TTC549 (cell line): ENCODE results near the gene HS6ST1.
"Not testable (repeated sequence)": the region's sequence is repeated elsewhere in the genome, so short reads cannot be mapped to it uniquely, and the experiment has no call there.

Experiments used
- FAIRE-seq: peaks from 2 replicates; lab custom pipeline; 2012; peaks lifted over from hg19 to GRCh38; lab: Jason Lieb, UNC

The HS6ST1 gene

GRCh38 chr2:128268611-128269010 lies 50.1 kb downstream of the HS6ST1 start:
- not testable (repeated sequence) for FAIRE-seq

DNA sequence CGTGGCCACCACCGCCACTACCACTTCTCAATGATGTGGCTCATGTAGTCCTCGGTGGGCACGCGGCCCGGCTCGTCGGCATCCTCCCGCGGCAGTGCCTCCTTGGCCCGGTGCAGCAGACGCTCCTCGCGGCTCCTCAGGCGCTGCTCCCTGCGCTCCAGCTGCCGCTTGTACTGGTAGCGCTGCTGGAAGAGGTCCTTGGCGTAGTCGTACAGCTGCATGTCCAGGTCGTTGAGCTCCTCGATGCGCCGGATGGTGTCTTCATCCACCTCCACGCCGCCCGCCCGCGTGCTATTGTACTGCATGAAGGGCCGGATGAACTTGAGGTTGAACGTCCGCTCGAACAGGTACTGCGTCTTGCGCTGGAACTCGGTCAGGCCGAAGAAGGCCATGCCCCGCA lies 50.5 kb downstream of the HS6ST1 start:
- not testable (repeated sequence) for FAIRE-seq

DNA sequence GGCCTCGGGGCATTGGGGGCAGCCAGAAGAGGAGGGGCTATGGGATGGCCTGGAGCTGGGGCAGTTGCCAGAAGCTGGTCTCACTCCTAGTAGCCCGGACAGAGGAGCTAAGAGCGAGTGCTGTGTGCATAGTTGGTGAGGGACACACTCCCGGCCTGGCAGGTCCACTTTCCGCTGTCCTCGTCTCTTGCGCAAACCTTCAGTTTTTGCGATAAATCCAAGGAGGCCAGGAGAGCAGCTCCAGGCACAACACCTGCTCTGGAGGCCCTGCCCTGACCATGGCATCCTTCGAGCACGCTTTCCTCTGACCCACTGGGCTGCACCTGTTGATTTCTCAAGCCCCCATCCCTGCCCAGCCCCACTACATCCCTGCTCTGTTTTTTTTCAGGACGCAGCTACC lies 51.0 kb downstream of the HS6ST1 start:
- FAIRE-seq: not testable (repeated sequence)

DNA sequence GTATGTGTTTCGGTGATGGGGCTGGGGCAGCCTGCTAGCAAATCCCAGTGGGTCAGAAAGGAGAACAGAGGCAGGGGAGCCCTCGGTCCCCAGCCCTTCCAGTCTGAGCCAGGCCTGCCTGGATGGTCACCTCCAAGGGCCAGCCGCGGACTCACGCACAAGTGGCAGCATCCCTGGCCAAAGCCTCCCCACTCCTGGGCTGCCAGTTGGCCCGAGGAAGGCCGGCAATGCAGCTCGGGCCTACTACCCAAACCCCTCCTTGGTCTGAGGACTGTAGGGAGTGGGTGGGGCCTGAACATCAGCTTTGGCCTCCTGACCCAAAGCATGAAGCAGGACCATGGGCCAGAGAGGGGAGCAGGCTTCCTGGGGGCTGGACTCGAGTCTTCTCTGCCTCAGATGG lies 51.5 kb downstream of the HS6ST1 start:
- not testable (repeated sequence) for FAIRE-seq

DNA sequence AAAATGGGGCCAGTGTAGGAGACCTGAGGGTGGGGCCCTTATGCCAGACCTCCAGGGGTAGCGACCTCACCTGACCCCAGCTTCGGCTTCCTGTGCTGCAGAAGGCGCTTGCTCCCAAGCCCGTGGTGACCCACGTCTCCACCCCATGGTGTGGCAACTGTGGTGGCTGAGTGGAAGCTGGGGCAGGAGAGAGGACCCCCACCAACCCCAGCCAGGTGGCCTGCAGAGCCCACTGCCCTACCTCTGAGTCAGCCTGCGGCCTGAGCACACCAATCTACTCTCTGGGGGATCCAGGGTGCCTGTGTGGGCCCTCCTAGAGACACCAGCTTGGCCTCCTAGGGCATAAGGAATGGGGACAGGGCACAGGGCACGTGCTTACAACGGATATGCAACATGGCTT lies 52.2 kb downstream of the HS6ST1 start:
- FAIRE-seq: not testable (repeated sequence)

GRCh38 chr2:128265608-128265993 lies 53.1 kb downstream of the HS6ST1 start:
- not testable (repeated sequence) for FAIRE-seq

- FAIRE-seq: no peak
These were observed 53.6 kb downstream of the HS6ST1 start for GRCh38 chr2:128264881-128265607.

DNA sequence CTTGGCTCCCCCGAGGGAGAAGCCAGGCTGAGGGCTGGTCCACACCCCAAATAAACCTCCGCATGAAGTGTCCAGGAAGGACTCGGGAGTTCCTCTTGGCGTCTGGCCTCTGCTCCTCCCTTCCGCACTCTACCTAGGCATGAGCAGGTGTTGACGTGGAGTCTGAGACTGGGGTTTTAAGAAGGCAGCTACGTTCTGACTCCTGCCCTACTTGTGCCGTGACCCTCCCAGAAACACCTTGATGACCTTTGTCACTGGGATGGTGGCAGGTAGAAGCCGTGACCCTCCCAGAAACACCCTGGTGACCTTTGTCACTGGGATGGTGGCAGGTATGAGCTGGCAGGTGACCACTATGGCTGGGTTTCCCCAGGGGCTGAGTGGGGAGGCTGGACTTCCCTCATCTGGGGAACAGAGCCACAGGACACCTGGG lies 54.8 kb downstream of the HS6ST1 start:
- FAIRE-seq: no peak

DNA sequence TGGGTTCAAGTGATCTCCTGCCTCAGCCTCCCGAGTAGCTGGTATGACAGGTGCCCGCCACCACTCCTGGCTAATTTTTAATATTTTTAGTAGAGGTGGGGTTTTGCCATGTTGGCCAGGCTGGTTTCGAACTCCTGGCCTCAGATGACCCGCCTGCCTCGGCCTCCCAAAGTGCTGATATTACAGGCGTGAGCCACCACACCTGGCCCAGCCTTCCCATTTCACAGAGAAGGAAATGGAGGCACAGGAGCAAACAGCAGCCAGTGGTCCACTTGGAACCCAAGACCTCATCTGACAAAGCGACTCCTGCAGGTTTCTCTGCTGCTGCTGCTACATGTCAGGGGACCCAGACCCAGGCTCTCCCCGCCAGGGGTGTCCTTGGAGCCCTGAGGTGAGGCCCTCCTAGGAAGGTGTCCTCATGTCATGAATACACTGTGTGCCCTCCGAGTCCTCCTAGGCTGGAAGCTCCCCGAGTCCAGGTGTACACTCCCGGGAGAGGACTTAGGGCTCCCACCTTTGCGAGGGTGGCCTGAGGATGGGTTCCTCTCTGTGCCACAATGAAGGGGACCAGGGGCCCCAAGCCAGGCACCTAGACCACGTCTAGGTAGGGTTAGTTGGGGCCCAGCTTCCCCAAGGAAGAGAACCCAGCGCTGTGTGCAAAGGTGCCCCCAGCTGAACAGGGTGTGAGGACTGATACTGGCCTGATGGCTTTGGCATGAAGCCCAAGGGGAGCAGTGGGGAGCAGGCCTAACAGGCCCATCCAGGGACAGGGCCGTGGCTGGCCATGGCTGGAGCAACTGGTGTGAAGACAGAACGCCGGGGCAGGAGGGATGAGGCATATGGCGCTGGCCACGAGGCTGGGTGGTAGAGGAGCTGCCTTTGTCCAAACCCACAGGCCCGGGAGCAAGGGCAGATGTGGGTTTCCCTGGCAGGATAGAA lies 56.1 kb downstream of the HS6ST1 start:
- no peak for FAIRE-seq

GRCh38 chr2:128261245-128262128 lies 57.2 kb downstream of the HS6ST1 start:
- no peak for FAIRE-seq

DNA sequence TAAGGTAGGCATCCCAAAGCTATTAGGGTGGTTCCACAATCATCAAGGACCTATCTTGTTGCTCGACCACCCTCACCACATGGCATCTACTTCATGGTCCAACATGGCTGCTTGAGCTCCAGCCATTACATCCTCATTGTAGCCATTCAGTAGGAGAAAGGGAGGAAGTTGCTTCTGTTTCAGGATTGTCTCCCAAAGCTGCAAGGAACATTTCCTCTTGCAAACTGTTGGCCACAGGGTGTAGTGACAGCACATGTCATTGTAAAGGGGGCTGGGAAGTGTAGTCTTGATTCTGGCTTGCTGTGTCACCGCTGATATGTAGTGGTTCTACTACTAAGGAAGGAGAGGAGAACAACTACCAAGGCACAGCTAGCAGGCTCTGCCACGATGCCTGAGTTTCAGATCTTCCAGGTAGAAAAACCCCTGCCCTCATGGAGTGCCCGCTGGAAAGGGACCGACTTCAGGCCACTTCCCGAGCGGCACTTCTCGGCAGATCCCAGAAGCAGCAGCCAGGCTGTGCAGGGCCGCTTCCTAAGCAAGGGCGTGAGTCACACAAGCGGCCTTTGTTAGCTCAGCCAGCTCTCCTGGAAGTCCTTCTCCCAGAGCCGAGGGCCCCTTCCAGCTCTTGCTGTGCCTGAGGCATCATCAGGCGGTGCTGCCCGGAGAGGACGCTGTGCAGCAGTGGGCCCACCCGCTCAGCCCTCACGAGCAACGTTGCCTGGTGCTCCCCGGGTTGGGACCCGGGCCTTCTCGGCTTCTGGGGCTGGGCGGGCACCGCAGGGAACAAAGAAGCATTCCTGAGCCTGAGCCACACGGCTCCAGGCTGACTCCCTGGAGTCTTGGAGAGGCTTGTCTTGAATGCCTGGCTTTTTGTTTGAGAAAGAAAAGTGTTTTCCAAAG lies 58.2 kb downstream of the HS6ST1 start:
- no peak for FAIRE-seq

GRCh38 chr2:128259585-128259984 lies 59.1 kb downstream of the HS6ST1 start:
- FAIRE-seq: no peak

DNA sequence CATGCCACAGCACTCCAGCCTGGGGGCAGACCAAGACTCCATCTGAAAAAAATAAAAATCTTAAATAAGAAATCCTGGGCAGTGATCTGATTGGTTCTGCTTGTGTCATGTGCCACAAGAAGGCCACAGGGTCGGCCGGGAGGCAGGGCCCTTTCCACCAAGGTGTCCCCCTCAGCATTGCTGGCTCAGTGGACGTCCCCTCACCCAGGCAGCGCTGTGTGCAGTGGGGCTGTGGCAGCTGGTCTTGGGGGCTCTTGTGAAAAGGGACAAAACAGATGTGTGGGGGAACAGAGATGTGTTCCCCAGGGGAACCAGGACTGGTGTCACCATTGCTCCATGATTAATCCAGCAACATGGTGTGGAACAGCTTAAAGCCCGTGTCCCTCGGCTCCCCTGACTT lies 60.5 kb downstream of the HS6ST1 start:
- FAIRE-seq: no peak

DNA sequence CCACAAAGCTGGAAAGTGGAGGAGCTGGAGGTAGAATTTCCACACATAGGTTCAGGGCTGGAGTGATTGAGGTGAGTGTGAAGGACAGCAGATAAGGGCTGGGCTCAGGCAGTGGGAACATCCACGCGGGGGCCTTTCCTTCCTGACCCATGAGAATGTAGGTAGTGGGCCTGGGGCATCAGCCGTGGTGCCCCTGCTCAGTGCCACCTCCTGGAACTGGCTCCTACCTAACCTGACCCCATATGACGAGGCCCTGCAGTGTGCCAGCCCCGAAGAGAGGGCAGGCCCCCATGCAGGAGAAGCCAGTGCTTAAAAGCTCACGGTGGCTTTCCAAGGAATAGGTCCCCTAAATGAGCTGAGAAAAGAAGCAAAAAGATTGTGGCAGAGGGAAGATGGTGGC lies 66.2 kb downstream of the HS6ST1 start:
- FAIRE-seq: no peak

- FAIRE-seq: not testable (repeated sequence)
These were observed 66.6 kb downstream of the HS6ST1 start for GRCh38 chr2:128252086-128252485.

GRCh38 chr2:128250229-128251025 lies 68.2 kb downstream of the HS6ST1 start:
- no peak for FAIRE-seq

DNA sequence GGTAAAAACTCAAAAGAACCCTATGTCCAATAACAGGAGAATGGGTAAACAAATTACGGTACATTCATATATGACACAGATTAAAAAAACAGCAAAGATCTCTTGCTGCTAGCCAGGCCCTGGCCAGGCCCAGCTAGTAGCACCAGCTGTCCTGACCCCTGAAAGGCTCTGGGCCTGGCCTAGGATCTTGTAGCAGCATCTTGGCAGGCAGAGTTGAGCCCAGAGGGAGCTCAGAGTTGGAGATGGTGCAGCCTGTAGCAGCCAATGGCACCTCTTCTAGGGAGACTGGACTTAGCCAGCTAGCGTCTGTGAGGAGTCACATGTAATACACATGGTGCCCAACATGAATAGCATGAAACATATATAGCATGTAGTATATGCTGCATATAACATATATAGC lies 69.1 kb downstream of the HS6ST1 start:
- FAIRE-seq: no peak

DNA sequence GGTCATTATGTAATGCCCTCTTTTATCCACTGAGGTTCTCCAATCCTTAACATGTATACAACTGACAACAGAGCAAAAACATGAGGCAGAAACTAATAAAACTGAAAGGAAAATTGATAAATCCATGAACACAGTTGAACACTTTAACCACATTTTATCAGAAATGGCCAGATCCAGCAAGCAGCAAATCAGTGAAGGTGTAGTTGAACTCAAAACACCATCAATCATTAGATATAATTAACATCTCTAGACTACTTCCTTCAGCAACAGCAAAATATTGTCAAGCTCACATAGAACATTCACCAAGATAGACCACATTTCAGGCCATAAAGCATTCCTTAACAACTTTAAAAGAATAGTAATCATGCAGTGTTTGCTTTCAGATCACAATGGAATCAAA lies 72.9 kb downstream of the HS6ST1 start:
- no peak for FAIRE-seq

DNA sequence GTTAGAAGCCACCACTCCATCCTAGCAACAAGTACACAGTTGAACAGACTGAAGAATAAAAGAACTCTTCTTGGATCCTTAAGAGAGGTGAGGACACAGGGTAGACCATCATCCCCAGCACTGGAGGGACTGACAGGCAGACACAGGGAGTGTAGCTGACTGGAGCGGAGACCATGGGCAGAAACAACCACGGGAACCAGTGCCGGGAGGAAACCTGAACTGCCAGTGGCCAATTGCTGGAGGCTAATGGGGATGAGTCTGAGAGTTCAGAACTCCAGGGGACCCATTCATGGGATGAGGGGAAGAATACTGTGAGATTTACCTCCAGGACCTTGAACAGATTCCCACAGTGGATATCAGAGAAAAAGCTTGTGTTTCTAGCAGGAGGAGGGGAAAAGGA lies 76.8 kb downstream of the HS6ST1 start:
- FAIRE-seq: no peak

GRCh38 chr2:128237911-128238697 lies 80.6 kb downstream of the HS6ST1 start:
- FAIRE-seq: no peak
